Astrocyte of the hippocampus (primary cell): ENCODE results near the gene MARK1.
"Not testable (repeated sequence)": the region's sequence is repeated elsewhere in the genome, so short reads cannot be mapped to it uniquely, and the experiment has no call there.

Source experiments
- DNase-seq: peaks from one replicate; pipeline ENCODE4 v3.0.0; 2011; ENCODE audit warnings: low read depth, low spot score

MARK1 gene

DNA sequence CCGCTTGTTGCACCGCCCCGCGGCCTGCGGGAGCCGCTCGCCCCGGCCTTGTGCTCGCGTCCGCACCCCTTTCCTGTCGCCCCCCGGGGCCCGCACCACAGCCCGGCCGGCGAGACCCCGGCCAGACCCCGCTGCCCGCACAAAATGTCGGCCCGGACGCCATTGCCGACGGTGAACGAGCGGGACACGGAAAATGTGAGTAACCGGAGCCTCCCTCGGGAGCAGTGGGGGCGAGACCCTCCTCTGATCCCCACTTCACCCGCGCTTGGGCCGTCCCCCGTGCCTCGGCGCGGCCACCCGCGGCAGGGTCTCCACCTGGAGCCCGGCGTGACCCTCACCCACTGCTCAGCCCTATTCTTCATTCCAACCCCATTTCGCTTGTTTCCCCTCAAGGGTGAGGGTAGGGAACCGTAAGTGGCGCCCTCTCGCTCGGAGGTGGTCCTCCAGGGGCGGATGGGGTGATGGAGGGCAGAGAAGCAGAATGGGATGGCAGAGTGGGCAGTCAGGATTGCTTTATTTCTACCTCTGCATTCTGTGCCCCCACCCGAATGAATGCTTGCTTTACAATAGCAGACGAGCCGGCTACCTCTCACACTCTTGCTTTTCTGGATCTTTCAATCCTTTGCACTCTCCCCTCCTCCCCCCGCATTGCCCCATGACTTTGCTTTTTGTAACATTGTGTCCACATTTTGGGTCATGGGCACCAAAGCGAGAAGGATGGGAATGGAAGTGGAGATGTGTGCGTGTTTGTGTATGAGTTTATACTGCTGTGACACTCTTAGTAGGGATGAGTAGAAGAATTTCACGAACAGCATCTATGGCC, 954 bp downstream of the MARK1 start:
- peak; percentile 46 for DNase-seq

GRCh38 chr1:220529521-220530020, 1.6 kb downstream of the MARK1 start:
- peak; percentile 19 for DNase-seq

GRCh38 chr1:220533504-220534109, 5.7 kb downstream of the MARK1 start:
- DNase-seq = no peak

- DNase-seq = no peak
Measured at GRCh38 chr1:220544901-220545303, 17.0 kb downstream of the MARK1 start.

DNA sequence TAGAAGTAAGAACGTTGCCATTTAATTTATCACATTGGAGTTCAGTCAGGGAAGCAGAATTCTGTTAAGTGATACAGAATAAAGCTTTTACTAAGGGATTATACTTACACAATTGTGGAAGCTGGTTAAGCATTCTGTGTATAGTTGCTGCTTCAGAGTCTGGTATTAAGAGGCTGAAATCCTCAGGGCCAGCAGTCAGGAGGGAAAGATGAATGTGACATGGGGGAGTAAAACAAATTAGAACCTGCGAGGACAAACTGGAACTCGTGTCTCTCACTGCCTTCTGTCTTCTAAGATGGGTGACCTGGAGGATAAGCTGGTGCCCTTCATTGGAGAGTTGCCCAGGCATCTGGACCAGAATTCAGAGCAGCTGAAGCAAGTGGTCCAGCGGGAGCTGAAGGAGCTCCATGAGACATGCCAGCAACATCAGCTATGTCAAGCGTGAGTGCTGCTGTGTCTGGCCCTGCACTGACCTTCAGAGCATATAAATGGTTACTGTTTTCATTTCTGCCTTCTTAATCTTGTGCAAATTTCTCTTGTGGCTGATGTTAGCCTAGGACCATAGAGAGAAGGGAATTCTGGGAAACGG, 23.0 kb downstream of the MARK1 start:
- DNase-seq = no peak

- DNase-seq = no peak
Measured at GRCh38 chr1:220551718-220552117, 23.8 kb downstream of the MARK1 start.

DNA sequence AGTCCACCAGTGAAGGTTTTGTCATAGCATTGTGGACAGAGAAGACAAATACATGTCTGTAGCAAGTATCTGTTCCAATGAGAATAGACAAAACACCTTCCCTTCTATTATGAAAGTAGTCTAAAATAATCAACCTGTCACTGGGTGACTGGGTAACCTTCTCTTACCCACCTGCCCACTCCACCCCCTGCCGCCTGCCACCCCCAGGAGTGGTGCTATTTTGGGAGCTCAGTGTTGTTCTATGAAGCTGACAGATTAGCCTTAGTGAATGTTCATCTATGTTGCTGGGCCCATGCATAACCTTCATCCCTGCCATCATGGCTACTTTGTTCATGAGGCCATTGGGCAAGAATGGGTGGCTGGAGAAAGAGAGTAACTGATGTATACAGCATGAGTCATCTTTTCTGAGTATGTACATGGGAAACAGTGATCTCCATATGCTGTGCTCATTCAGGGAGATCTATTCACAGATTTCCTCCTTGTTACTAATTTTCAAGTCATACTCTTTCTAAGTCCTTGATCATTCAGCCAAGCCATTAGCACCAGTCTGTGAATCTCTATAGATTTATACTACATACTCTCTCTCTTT, 24.8 kb downstream of the MARK1 start:
- DNase-seq = no peak

- DNase-seq = no peak
Measured at GRCh38 chr1:220556641-220557040, 28.7 kb downstream of the MARK1 start.

DNA sequence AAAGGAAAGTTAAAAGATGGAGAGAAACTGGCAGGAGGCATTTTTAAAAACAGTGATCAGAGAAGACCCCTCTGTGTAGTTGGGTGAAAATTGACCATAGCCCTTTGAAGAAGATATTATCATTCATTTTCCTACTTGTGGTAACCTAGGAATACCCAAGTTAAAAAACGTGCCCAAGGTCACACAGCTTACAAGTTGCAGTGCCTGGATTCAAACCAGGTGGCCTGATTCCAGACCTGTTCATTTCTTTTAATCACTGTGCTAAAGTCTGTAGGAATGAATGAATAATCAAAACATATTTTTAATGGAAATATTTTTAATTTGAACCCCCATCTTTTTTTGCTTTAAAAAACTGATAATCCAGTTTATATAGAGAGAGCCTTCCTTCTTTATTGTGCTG, 35.6 kb downstream of the MARK1 start:
- DNase-seq = no peak

- DNase-seq = no peak
Measured at GRCh38 chr1:220564216-220564615, 36.3 kb downstream of the MARK1 start.

- DNase-seq = no peak
Measured at GRCh38 chr1:220565670-220566069, 37.7 kb downstream of the MARK1 start.

- no peak for DNase-seq
Measured at GRCh38 chr1:220566869-220567268, 38.9 kb downstream of the MARK1 start.

- no peak for DNase-seq
Measured at GRCh38 chr1:220572416-220572815, 44.5 kb downstream of the MARK1 start.

DNA sequence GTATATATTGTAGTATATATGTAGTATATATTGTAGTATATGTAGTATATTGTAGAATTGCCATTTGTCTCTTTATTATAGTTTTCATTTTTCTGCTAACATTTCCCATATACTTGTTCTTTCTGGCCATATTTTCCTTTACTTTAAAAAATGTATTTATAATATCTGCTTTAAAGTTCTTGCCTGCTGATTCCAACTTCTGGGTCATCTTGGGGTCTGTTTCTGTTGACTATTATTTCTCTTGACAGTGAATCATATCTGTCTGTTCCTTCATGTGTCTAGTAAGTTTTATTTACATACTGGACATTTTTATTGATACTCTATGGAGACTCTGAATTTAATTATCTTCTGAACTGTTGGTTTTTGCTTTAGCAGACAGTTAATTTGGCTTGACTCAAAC, 45.9 kb downstream of the MARK1 start:
- DNase-seq = no peak

DNA sequence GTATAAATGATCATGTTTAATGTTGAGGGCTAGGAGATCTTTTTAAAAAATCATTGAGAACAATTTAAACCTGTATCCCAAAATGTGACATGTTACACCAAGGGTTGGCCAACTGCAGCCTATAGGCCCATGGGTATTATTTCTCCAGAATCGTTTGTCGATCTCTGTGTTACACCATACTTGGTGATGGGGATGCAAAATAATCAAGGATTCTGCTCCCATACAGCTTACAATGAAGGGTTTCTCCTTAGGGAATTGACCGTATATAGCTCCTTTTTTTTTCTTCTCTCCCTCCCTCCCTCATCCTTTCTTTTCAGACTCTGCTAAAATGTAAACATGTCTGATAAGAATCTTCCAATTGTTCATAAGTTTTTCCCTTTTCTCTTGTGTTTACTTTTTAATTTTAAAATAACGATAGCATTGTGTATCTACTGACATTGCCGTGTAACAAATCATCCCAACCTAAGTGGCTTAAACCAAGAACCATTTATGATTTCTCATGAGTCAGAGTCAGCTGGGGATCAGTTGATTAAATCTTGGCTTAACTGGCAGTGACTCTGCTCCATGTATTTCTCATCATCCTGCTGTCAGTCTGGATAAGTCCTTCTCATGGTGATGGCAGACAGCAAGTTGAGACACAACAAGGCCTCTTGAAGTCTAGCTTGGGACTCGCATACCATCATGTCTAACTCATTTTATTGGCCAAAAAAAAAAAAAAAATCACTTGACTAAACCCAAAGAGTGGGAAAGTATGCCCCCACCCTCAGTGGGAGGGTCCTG, 48.0 kb downstream of the MARK1 start:
- no peak for DNase-seq

DNA sequence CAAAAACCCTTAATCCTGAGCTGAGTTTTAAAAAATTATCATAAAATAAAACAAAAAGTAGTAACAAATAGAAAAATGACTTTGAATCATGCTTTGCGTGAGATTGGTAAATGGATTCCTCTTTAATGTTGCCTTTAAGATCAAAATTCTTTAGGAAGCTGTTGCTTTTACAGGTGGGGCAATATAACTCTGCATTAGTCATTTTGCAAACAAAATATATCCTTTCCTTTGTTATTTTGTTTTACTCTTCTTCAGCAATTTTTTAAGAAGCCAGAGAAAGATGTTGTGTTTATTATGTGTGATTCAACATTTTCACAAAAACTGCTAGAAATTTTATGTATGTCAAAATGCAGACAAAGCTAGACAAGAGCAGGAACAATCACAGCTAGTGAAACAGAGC, 50.0 kb downstream of the MARK1 start:
- DNase-seq = no peak

GRCh38 chr1:220579317-220579716, 51.4 kb downstream of the MARK1 start:
- no peak for DNase-seq

GRCh38 chr1:220592714-220593113, 64.8 kb downstream of the MARK1 start:
- DNase-seq = no peak

DNA sequence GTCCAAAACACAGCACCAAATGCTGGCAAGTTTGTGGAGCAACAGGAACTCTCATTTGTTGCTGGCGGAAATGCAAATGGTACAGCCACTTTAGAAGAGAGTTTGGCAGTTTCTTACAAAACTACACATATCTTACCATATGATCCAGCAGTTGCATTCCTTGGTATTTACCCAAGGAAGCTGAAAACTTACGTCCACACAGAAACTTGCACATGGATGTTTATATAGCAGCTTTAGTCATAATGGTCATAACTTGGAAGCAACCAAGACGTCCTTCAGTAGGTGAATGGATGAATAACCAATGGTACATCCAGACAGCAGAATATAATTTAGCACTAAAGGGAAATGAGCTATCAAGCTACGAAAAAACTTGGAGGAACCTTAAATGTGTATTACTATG, 66.4 kb downstream of the MARK1 start:
- DNase-seq = peak; percentile 4

- no peak for DNase-seq
Measured at GRCh38 chr1:220595179-220595578, 67.2 kb downstream of the MARK1 start.

DNA sequence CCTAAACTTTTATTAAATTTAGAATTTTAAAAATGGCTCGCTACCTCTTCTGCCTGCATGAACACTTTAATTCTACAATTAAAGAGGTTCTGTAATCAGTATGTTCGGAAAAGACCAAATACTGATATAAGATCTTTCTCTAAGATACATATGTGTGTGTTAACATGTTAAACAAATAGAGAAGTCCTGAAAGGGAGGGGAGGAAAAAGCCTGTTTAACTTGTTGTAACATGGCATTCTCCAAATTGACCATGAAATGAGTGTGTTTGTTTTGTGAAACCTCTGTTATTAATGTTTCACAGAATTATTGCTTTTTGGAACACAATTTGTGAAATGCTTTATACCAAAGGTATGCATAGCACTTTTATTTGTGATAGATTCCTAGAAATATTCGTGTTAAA, 77.0 kb downstream of the MARK1 start:
- DNase-seq = no peak

- not testable (repeated sequence) for DNase-seq
Measured at GRCh38 chr1:220605651-220606050, 77.7 kb downstream of the MARK1 start.
